DND-41 (cell line): ENCODE results near the gene GLOD5.

ENCODE experiments used
- CTCF ChIP-seq: IDR thresholded peaks from 2 replicates; pipeline ENCODE4 v1.5.1; 2012; ENCODE audit warnings: borderline replicate concordance, low read length, moderate library complexity, mild to moderate bottlenecking; ENCODE audit not compliant: poor library complexity, severe bottlenecking; ENCODE audit errors: extremely low read depth
- EZH2 ChIP-seq: IDR thresholded peaks from 3 replicates; pipeline ENCODE4 v1.6.1; 2012; ENCODE audit warnings: borderline replicate concordance, low read depth, mild to moderate bottlenecking, moderate library complexity, low read length, inconsistent platforms; ENCODE audit not compliant: severe bottlenecking

GRCh38 chrX:48787505-48788443 lies 26.2 kb downstream of the GLOD5 start:
- TF ChIP-seq CTCF: no peak
- no peak for TF ChIP-seq EZH2
